Right ventricle myocardium superior (tissue), 1 donor: ENCODE results near the gene CABCOCO1. TPM values are rescaled to one million over a fixed set of nuclear protein-coding genes. Genes with fewer than 3 reads are reported as not detected.
"Not testable (repeated sequence)": the region's sequence is repeated elsewhere in the genome, so short reads cannot be mapped to it uniquely, and the experiment has no call there.

Source experiments
- ATAC-seq: fragments of 200-7000 bp; cut with Tn5 transposase; one replicate; pipeline ENCODE4 v1.9.1; 2020; ENCODE audit warnings: mild to moderate bottlenecking; ENCODE audit not compliant: poor library complexity
- DNase-seq: peaks from one replicate; pipeline ENCODE4 v3.0.0-alpha.2; 2020
- intact Hi-C: fragments of 100-400 bp; cut with DNase I; formaldehyde crosslinking; loops from one replicate; pipeline ENCODE4 v1.11.2; 2022
- total RNA-seq: library from RNA; stranded (reverse); fragmentation: NEBNext Ultra II Directional; extraction: Animal tissue kit (Norgen Biotek cat#: 25700); gene quantifications from one replicate; pipeline ENCODE4 v1.2.1, GENCODE V29; 2021
- donor health status: DM: no; HTN: yes; CAD: no; lungs with severe emphysema.

The CABCOCO1 gene
- total RNA-seq, 1 donor from 2014 or later: not detected

DNA sequence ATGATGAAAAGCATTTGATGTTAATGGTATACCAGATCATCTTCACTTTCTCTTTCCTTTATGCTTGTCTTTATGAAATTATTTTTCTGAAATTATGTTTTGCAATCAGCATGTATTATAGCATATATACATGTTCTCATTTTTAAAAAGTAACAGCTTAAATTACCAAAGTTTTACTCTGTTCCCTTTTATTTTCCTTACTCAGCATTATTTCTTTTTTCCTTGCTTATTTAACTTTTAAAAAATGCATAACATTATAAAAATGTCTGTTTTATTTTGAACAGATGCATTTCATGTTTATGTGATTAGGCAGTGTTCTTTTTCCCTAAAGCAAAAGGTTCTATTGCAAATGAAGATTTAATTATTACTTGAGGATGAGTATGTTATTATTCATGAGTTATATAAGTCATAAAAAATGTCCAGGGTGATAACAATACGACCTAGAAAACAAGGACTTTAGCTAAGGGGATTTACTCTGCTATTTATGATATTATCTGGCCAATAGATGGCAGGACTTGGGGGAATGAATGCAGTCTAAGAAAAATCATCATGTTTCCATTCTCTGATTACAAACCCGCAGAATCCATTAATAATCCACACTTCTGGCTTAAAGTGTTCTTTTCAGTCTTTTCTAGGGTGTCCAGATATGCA is 38.5 kb downstream of the CABCOCO1 start:
- DNase-seq (no peak), ATAC-seq (no peak)
- intact Hi-C loops: no loop called here

DNA sequence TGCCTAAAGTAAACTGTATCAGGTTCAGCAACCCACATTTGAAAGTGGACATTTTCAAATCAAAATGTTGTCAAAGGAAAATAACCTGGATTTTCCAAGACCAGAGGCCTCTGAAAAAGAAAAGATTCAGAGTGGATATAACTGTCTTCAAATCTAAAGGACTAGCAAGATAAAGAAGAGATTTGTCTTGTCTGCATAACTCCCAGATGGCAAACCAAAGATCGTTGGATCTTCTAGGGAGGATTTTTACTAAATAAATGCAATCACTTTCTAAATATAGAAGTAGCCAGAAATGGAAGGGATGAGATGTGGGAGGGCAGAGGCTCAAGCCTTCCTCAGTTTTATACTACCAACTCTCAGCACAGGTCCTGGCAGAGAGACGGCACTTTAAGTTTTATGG is 39.0 kb downstream of the CABCOCO1 start:
- intact Hi-C loops: no loop called here

GRCh38 chr10:61702584-61702983 is 39.9 kb downstream of the CABCOCO1 start:
- intact Hi-C loops: no loop called here
- DNase-seq: no peak
- ATAC-seq: no peak

More for the DNA sequence above, 39.0 kb downstream of the CABCOCO1 start:
- DNase-seq (no peak), ATAC-seq (no peak)

GRCh38 chr10:61705022-61705613 is 42.4 kb downstream of the CABCOCO1 start:
- no peak for DNase-seq
- no peak for ATAC-seq
- intact Hi-C loops: no loop called here

- DNase-seq (no peak), ATAC-seq (no peak)
- intact Hi-C loops: no loop called here
Observed at GRCh38 chr10:61708846-61709245, 46.1 kb downstream of the CABCOCO1 start.

DNA sequence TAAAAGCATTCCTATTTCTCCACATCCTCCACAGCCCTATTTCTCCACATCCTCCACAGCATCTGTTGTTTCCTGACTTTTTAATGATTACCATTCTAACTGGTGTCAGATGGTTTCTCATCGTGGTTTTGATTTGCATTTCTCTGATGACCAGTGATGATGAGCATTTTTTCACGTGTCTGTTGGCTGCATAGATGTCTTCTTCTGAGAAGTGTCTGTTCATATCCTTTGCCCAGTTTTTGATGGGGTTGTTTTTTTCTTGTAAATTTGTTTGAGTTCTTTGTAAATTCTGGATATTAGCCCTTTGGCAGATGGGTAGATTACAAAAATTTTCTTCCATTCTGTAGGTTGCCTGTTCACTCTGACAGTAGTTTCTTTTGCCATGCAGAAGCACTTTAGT is 49.4 kb downstream of the CABCOCO1 start:
- ATAC-seq, DNase-seq, intact Hi-C loops: not testable (repeated sequence)

DNA sequence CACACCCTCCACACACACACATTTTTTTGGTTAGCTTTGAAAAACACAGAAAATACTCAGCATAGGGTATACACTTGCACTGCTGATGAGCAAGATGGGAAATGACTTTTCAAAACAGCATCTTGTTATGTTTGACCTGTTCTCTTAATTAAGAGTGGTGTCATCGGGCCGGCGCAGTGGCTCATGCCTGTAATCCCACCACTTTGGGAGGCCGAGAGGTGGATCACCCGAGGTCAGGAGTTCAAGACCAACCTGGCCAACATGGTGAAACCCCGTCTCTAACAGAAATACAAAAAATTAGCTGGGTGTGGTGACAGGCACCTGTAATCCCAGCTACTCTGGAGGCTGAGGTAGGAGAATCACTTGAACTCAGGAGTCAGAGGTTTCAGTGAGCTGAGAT is 56.7 kb downstream of the CABCOCO1 start:
- ATAC-seq, intact Hi-C loops: not testable (repeated sequence)

GRCh38 chr10:61719906-61720305 is 57.2 kb downstream of the CABCOCO1 start:
- ATAC-seq (no peak), DNase-seq (no peak)
- intact Hi-C loops: no loop called here

More for the DNA sequence above, 56.7 kb downstream of the CABCOCO1 start:
- DNase-seq: not testable (repeated sequence)

- DNase-seq (no peak), ATAC-seq (no peak)
- intact Hi-C loops: no loop called here
Observed at GRCh38 chr10:61721431-61721830, 58.7 kb downstream of the CABCOCO1 start.

DNA sequence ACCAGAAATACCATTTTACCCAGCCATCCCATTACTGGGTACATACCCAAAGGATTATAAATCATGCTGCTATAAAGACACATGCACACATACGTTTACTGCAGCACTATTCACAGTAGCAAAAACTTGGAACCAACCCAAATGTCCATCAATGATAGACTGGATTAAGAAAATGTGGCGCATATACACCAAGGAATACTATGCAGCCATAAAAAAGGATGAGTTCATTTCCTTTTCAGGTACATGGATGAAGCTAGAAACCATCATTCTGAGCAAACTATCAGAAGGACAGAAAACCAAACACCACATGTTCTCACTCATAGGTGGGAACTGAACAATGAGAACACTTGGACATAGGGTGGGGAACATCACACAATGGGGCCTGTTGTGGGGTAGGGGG is 62.5 kb downstream of the CABCOCO1 start:
- ATAC-seq, DNase-seq, intact Hi-C loops: not testable (repeated sequence)

DNA sequence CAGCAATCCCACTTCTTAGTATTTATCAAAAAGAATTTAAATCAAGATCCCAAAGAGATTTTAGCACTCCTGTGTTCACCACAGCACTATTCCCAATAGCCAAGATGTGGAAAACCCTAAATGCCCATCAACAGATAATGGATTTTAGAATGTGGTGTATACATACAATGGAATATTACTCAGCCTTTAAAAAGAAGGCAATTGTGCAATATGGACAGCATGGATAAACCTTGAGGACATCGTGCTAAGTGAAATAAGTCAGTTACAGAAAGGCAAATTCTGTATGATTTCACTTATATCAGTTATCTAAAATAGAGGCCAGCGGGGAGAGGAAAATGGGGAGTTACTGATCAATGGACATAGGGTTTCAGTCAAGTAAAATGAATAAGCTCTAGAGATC is 66.9 kb downstream of the CABCOCO1 start:
- DNase-seq (no peak), ATAC-seq (no peak)
- intact Hi-C loops: no loop called here

- intact Hi-C loops: no loop called here
- DNase-seq (no peak), ATAC-seq (no peak)
Observed at GRCh38 chr10:61730671-61731070, 67.9 kb downstream of the CABCOCO1 start.

- intact Hi-C loops: no loop called here
- DNase-seq: no peak
- ATAC-seq: no peak
Observed at GRCh38 chr10:61731638-61732037, 68.9 kb downstream of the CABCOCO1 start.

DNA sequence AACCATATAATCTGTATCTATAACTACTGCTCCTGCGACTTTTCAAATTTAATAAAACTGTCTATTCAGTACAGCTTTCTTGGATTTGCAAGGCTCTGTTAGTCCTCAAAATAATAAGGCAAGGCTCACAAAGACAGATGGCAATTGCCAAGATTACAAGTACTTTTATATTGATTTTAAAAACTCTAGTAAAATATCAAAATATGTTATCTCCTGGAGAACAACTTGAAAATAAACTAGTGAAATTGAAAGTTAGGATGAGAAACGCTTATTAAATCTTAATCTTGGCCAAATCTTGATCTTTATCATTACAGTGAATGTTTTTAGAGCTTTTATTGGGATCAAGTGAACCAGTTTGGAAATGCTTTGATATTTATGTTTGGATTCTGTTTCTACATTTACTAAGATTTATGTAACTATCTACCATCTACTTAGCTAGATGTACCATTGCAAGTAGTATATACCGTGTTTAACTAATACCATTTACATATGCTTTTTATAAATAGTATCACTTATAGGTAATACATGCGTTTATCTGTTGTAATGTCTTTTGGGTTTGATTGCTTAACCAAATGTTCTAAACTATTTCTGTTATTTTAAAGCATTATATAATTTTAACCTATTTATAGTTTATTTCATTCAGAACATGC is 70.0 kb downstream of the CABCOCO1 start:
- ATAC-seq (no peak), DNase-seq (no peak)
- intact Hi-C loops: no loop called here

DNA sequence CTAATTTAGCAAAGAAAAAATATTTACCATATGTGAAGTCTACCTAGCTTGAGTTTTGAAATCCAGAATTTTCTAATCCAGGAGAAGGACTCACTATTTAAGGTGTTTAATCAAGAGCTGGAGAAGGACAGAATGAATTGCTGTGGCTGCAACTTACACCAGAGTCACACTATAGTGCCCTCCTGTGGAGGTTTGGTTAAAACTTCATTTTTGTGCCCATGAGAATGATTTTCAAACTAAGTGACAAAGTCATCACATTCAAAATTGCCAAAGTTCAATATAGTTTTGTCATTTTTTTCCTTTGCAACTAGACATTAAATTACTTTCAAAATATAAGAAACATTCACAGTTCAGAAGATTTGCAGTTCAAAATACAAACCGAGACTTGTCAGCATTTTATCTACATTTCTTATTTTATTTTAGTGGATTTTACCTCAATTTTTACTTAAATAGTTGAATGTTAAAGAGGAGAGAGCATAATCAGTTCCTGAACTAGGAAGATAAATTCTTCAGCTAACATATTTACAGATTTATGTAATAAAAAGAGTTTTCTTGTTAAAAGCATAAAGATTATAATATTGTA is 70.7 kb downstream of the CABCOCO1 start:
- no peak for ATAC-seq
- intact Hi-C loops: no loop called here
- no peak for DNase-seq

GRCh38 chr10:61735882-61736281 is 73.2 kb downstream of the CABCOCO1 start:
- intact Hi-C loops: no loop called here
- DNase-seq (no peak), ATAC-seq (no peak)

- intact Hi-C loops, ATAC-seq, DNase-seq: not testable (repeated sequence)
Observed at GRCh38 chr10:61737455-61737854, 74.7 kb downstream of the CABCOCO1 start.

- ATAC-seq (no peak), DNase-seq (no peak)
- intact Hi-C loops: no loop called here
Observed at GRCh38 chr10:61742812-61743211, 80.1 kb downstream of the CABCOCO1 start.

DNA sequence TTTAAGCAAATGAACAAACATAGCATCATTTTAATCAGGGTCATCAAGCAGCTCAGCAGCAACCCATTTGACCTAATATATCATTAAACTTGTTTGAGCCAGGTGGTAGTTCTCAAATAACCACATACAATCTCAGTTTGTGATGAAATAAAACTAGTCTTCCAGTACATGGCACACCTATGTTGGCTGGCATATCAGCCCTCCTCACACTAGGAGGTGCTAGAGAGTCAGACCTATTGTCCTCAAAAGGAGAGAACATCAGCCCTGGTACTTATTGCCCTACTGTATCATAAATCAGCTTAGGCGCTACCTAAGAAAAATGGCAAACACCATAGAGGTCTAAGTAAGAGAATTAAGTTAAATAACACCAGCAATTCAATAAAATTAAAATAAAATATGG is 81.7 kb downstream of the CABCOCO1 start:
- intact Hi-C loops: no loop called here
- DNase-seq (no peak), ATAC-seq (no peak)

- DNase-seq (no peak), ATAC-seq (no peak)
- intact Hi-C loops: no loop called here
Observed at GRCh38 chr10:61746377-61746776, 83.6 kb downstream of the CABCOCO1 start.
